ENCODE measurements around the gene TEX19. TPM values are rescaled to one million over a fixed set of nuclear protein-coding genes. Genes with fewer than 3 reads are reported as not detected.

TEX19 gene
- total RNA-seq, 2 donors from 2014 or later = not detected

- Histone ChIP-seq H3K27ac (no peak overlapping the region), H3K27me3 (peaks cover 12% of the 10 kb centered on the region), H3K9ac (ENCODE audit: low read depth in 2 of 2, low read length in 2 of 2) (no peak overlapping the region), H3K36me3 (no peaks in the 10 kb centered on the region), H3K4me3 (no peak overlapping the region), H3K4me1 (no peaks in the 10 kb centered on the region), H3K9me3 (no peaks in the 10 kb centered on the region)
- intact Hi-C loops (cut with DNase I) = no loop called here
- no peak for TF ChIP-seq CTCF (IDR thresholded peaks at IDR 0.05)
- DNase-seq = no peak
These were observed 31.9 kb downstream of the TEX19 start for GRCh38 chr17:82390860-82391435.

GRCh38 chr17:82391496-82392066 lies 32.5 kb downstream of the TEX19 start:
- DNase-seq = no peak
- Histone ChIP-seq H3K9ac (ENCODE audit: low read depth in 2 of 2, low read length in 2 of 2) (no peak overlapping the region), H3K27me3 (peaks cover 10% of the 10 kb centered on the region), H3K4me1 (no peaks in the 10 kb centered on the region), H3K36me3 (no peaks in the 10 kb centered on the region), H3K4me3 (no peak overlapping the region), H3K27ac (no peak overlapping the region), H3K9me3 (no peaks in the 10 kb centered on the region)
- no peak for TF ChIP-seq CTCF (IDR thresholded peaks at IDR 0.05)
- intact Hi-C loops (cut with DNase I) = no loop called here

GRCh38 chr17:82392209-82392920 lies 33.3 kb downstream of the TEX19 start:
- H3K4me1 ChIP-seq = no peaks in the 10 kb centered on the region
- H3K4me3 ChIP-seq = no peak overlapping the region
- H3K27ac ChIP-seq = no peak overlapping the region
- peaks cover 2% of the 10 kb centered on the region for H3K27me3 ChIP-seq
- intact Hi-C loops (cut with DNase I) = no loop called here
- no peaks in the 10 kb centered on the region for H3K9me3 ChIP-seq
- no peak for DNase-seq
- H3K9ac ChIP-seq (ENCODE audit: low read depth in 2 of 2, low read length in 2 of 2) = no peak overlapping the region
- H3K36me3 ChIP-seq = no peaks in the 10 kb centered on the region
- no peak for TF ChIP-seq CTCF (IDR thresholded peaks at IDR 0.05)

GRCh38 chr17:82392941-82393340 lies 33.9 kb downstream of the TEX19 start:
- no peaks in the 10 kb centered on the region for H3K4me1 ChIP-seq
- H3K27ac ChIP-seq = no peak overlapping the region
- no peak for DNase-seq
- no peaks in the 10 kb centered on the region for H3K9me3 ChIP-seq
- intact Hi-C loops (cut with DNase I) = no loop called here
- TF ChIP-seq CTCF (IDR thresholded peaks at IDR 0.05) = no peak
- H3K4me3 ChIP-seq = no peak overlapping the region
- H3K27me3 ChIP-seq = no peaks in the 10 kb centered on the region
- no peak overlapping the region for H3K9ac ChIP-seq (ENCODE audit: low read depth in 2 of 2, low read length in 2 of 2)
- no peaks in the 10 kb centered on the region for H3K36me3 ChIP-seq

GRCh38 chr17:82394278-82394677 lies 35.2 kb downstream of the TEX19 start:
- no peak overlapping the region for H3K4me3 ChIP-seq
- no peak overlapping the region for H3K27ac ChIP-seq
- H3K27me3 ChIP-seq = no peaks in the 10 kb centered on the region
- TF ChIP-seq CTCF (IDR thresholded peaks at IDR 0.05) = no peak
- H3K9ac ChIP-seq (ENCODE audit: low read depth in 2 of 2, low read length in 2 of 2) = no peak overlapping the region
- intact Hi-C loops (cut with DNase I) = no loop called here
- no peaks in the 10 kb centered on the region for H3K4me1 ChIP-seq
- DNase-seq = no peak
- no peaks in the 10 kb centered on the region for H3K36me3 ChIP-seq
- no peaks in the 10 kb centered on the region for H3K9me3 ChIP-seq

All from colonic mucosa (tissue), 4 donors.